Panc1 (cell line): ENCODE measurements around the gene POLR3B.

Experiments used
- CTCF ChIP-seq: fragments of 450-650 bp; IDR thresholded peaks from 2 replicates; pipeline ENCODE4 v1.5.1; 2017; ENCODE audit warnings: mild to moderate bottlenecking
- TF ChIP-seq, protein P1 (sequence below), 2 experiments: IDR thresholded peaks; 2 replicates each; pipeline ENCODE4 v1.6.1; 2011 to 2012; ENCODE audit warnings: low read depth in 2 of 2, control low read depth in 1 of 2, low read length in 1 of 2, mild to moderate bottlenecking in 1 of 2, moderate library complexity in 1 of 2; ENCODE audit not compliant: insufficient read depth in 1 of 2

DNA sequence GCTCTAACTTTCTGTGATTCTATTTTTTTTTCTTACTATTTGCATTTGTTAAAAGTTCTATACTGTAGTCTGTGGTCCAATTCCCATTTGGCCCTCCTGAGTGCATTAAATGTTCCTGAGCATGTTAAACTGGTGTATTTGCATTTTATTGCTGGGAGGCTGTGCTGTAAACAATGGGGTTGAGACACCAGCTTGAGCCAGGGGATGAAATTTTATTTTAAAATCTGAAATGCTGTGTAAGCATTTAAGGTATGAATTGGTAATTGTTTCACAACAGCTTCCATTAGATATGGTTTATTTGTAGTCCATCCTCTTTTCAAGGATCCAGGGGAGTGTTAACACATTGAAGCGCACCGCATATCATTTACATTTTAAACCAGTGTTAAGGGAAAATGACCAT lies 135.3 kb downstream of the POLR3B start:
- no peak for TF ChIP-seq CTCF
- TF ChIP-seq, protein P1, sequence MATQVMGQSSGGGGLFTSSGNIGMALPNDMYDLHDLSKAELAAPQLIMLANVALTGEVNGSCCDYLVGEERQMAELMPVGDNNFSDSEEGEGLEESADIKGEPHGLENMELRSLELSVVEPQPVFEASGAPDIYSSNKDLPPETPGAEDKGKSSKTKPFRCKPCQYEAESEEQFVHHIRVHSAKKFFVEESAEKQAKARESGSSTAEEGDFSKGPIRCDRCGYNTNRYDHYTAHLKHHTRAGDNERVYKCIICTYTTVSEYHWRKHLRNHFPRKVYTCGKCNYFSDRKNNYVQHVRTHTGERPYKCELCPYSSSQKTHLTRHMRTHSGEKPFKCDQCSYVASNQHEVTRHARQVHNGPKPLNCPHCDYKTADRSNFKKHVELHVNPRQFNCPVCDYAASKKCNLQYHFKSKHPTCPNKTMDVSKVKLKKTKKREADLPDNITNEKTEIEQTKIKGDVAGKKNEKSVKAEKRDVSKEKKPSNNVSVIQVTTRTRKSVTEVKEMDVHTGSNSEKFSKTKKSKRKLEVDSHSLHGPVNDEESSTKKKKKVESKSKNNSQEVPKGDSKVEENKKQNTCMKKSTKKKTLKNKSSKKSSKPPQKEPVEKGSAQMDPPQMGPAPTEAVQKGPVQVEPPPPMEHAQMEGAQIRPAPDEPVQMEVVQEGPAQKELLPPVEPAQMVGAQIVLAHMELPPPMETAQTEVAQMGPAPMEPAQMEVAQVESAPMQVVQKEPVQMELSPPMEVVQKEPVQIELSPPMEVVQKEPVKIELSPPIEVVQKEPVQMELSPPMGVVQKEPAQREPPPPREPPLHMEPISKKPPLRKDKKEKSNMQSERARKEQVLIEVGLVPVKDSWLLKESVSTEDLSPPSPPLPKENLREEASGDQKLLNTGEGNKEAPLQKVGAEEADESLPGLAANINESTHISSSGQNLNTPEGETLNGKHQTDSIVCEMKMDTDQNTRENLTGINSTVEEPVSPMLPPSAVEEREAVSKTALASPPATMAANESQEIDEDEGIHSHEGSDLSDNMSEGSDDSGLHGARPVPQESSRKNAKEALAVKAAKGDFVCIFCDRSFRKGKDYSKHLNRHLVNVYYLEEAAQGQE (IDR thresholded peaks at IDR 0.05; ENCODE audit: insufficient read depth in 1 of 2, low read depth in 2 of 2, low read length in 1 of 2) = no peak
